Sigmoid colon (tissue), 4 donors: ENCODE data around the gene NCKAP5.

Experiments used
- POLR2A ChIP-seq, 2 donors: fragments of 450-650 bp; IDR thresholded peaks; one replicate each; pipeline ENCODE4 v1.6.1; 2016; ENCODE audit warnings: antibody characterized with exemption in 2 of 2, mild to moderate bottlenecking in 2 of 2, moderate library complexity in 2 of 2
- POLR2AphosphoS5 ChIP-seq, 4 donors: sonication (generic); formaldehyde crosslinking; IDR thresholded peaks; one replicate each; pipeline ENCODE4 v1.6.1; 2017; ENCODE audit warnings: antibody characterized with exemption in 4 of 4
- TF ChIP-seq, protein P1 (sequence below), 4 experiments: fragments of 450-650 bp in 3 of 4; fragments of 200-600 bp in 1 of 4; IDR thresholded peaks; one replicate each; pipeline ENCODE4 v1.5.1; 2016 to 2019; ENCODE audit warnings: antibody characterized with exemption in 4 of 4, mild to moderate bottlenecking in 3 of 4, moderate library complexity in 2 of 4

DNA sequence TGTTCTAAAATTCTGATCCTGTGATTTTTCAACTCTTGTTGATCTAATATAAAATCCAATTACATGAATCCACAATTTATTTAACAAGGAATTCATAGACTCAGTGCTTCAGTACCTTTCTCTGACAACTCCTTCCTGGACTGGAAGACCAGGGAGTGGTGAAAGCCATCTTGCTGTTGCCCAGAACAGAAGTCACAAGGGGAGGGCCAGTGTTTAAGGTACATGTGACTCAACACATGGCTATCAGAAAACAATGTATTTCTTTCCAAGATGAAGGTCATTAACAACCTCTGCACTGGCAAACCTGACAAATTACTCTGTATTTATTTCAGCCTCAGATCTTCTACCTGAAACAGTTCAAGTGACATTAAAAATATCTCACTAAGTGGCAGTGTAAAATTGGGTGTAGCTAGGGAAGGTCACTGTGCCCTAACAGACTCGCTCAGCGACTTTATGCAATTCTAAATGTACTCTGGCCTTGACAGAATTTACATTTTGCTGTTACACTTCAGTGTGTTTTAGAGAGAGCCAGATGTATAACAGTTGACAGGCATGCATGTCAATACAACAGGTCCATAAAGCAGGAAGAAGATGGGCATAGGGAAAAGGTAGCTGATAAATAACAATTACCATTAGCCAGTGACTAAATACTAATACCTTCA, 75.4 kb downstream of the NCKAP5 start:
- TF ChIP-seq POLR2A (IDR thresholded peaks at IDR 0.05) = no peak
- TF ChIP-seq, protein P1, sequence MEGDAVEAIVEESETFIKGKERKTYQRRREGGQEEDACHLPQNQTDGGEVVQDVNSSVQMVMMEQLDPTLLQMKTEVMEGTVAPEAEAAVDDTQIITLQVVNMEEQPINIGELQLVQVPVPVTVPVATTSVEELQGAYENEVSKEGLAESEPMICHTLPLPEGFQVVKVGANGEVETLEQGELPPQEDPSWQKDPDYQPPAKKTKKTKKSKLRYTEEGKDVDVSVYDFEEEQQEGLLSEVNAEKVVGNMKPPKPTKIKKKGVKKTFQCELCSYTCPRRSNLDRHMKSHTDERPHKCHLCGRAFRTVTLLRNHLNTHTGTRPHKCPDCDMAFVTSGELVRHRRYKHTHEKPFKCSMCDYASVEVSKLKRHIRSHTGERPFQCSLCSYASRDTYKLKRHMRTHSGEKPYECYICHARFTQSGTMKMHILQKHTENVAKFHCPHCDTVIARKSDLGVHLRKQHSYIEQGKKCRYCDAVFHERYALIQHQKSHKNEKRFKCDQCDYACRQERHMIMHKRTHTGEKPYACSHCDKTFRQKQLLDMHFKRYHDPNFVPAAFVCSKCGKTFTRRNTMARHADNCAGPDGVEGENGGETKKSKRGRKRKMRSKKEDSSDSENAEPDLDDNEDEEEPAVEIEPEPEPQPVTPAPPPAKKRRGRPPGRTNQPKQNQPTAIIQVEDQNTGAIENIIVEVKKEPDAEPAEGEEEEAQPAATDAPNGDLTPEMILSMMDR (IDR thresholded peaks at IDR 0.05) = no peak
- TF ChIP-seq POLR2AphosphoS5 (IDR thresholded peaks at IDR 0.05) = no peak
